ENCODE results near the gene ABTB2.

- TF ChIP-seq CTCF (IDR thresholded peaks at IDR 0.05) (no peak), POLR2A (IDR thresholded peaks at IDR 0.05) (no peak)
Measured at GRCh38 chr11:34173050-34173449, 184.8 kb downstream of the ABTB2 start.

Data from esophagus squamous epithelium (tissue), 4 donors.